ENCODE data around the gene IVD. TPM values are rescaled to one million over a fixed set of nuclear protein-coding genes. Genes with fewer than 3 reads are reported as not detected.

The IVD gene
- total RNA-seq, 1 experiment from 2014 or later, result 34.9 TPM

DNA sequence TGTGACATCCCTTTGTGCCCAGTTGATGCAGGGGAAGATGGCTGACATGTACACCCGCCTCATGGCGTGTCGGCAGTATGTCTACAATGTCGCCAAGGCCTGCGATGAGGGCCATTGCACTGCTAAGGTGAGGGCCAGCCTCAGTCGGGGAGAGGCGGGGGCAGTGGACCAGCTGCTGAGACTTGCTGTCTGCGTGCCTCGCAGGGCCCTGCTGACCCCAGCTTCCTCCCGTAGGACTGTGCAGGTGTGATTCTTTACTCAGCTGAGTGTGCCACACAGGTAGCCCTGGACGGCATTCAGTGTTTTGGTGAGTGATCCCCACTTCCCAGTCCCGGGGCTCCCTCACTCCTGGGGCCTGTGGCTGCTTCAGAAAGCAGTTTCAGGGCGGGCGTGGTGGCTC, 10.5 kb downstream of the IVD start:
- Histone ChIP-seq H3K36me3 (peaks cover 25% of the 10 kb centered on the region), H3K27ac (no peak overlapping the region), H3K27me3 (no peaks in the 10 kb centered on the region), H3K9me3 (replicated peaks) (no peaks in the 10 kb centered on the region), H3K4me3 (no peak overlapping the region), H3K4me1 (peaks cover 4% of the 10 kb centered on the region; the same call in 1 of the 2 replicates)
- DNase-seq, result no peak

DNA sequence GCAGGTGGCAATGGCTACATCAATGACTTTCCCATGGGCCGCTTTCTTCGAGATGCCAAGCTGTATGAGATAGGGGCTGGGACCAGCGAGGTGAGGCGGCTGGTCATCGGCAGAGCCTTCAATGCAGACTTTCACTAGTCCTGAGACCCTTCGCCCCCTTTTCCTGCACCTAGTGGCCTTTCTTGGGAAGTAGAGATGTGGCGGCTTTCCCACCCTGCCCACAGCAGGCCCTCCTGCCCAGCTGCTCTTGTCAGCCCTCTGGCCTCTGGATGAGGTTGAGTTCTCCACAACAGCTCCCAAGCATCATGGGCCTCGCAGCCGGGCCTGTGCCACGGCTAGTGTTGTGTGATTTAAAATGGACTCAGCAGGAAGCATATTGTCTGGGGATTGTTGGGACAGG, 12.5 kb downstream of the IVD start:
- Histone ChIP-seq H3K27me3 (no peaks in the 10 kb centered on the region), H3K9me3 (replicated peaks) (no peaks in the 10 kb centered on the region), H3K36me3 (peaks cover 17% of the 10 kb centered on the region; the same call in 1 of the 2 replicates), H3K27ac (no peak overlapping the region), H3K4me1 (peaks cover 12% of the 10 kb centered on the region; the same call in 1 of the 2 replicates), H3K4me3 (no peak overlapping the region)
- DNase-seq, result no peak

DNA sequence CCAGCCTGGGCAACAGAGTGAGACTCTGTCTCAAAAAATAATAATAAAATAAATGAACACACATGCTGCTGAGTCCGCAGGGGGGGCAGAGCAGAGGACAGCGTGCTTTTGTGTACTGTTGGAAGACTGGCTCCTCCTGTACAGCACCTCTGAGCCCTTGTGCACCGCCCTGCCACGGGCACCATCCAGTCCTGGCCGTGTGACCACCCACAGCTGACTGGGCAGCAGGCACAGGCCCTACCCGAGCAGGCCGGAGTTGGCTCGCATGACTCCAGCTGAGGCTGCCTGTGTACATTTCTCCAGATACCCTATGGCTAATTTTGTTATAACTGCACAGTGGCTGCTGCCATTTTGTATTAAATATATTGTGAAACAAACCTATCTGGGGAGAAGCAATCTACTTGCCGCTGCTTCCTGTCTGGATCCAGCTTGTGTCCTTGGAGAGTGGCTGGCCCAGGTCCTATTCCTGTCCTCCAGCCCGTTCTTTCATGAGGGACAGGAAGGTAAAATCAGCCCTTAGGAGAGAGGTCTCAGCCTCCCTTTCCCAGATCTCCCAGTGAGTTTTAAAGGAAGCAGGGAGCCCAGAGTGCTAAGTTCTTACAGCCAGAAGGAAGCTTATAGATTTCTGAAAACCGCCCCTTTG, 14.6 kb downstream of the IVD start:
- H3K4me1 ChIP-seq, result peaks cover 21% of the 10 kb centered on the region
- H3K9me3 ChIP-seq (replicated peaks), result no peaks in the 10 kb centered on the region
- no peak for DNase-seq
- H3K36me3 ChIP-seq, result peaks cover 8% of the 10 kb centered on the region; the same call in 1 of the 2 replicates
- no peak overlapping the region for H3K4me3 ChIP-seq
- H3K27ac ChIP-seq, result no peak overlapping the region
- H3K27me3 ChIP-seq, result no peaks in the 10 kb centered on the region

DNA sequence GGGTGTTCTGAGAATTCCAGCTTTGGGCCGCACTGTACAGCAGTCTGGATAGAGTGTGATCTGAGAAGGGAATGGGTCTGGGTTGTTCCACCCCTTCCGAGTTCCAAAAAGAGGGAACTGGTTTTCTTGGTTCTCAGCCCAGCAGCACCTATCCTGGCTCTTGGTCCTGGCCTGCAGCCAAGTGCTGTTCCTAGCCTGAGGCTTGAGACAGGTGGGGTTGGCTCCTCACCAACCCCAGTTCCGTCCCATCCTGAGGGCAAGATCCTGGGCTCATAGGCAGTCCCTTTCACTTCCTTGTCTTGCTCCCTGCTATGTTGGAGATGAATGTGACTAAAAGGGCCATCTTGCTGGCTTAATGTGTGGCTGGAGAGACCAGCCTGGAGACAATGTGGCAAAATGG, 15.2 kb downstream of the IVD start:
- Histone ChIP-seq H3K4me1 (peaks cover 24% of the 10 kb centered on the region), H3K9me3 (replicated peaks) (no peaks in the 10 kb centered on the region), H3K27me3 (no peaks in the 10 kb centered on the region), H3K36me3 (peaks cover 3% of the 10 kb centered on the region; the same call in 1 of the 2 replicates), H3K4me3 (no peak overlapping the region), H3K27ac (no peak overlapping the region)
- peak; percentile 21 to 58 for DNase-seq

DNA sequence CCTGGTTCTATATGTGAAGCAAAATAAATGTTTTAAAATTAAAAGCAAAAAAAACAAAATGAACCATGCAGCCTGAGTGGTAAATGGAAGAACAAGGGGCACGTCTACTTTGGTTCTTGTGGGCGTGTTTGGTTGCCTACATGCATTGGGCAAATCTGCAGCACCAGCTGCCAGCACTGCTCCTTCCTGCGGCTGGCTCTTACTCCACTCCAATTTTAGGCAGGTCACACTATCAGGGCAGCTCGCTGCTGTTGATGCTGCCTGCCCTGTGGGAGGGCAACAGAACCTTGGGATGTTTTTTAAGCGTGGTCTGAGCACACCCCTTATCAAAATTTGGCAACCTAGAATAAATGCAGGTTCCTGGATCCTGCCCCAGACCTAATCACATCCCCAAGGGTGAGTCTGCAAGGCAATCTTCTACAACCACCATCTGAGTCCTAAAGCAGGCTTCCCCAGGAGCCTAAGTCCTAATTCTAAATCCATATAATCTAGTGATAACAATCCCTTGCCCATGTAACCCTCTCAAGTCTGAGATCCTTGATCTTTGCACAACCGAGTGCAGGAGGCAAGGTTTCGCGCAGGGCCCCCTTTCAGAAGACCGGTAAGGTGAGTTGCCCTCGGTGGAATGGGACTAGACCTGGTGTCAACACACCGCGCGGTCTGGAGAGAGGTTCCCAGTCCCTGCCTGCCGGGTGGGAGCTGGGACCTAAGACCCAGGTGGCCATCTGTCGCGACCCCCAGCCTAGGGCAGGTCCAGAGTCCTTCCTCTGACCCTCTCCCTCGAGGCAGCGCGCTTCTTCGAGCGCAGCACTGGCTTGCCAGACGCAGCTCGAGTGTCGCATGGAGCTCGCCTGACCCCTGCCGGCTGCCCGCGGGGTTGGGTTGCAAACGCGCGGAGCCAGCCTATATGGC, 15.9 kb downstream of the IVD start:
- Histone ChIP-seq H3K27ac (no peak overlapping the region), H3K27me3 (no peaks in the 10 kb centered on the region), H3K4me1 (peaks cover 24% of the 10 kb centered on the region), H3K4me3 (no peak overlapping the region), H3K9me3 (replicated peaks) (no peaks in the 10 kb centered on the region), H3K36me3 (peaks cover 3% of the 10 kb centered on the region; the same call in 1 of the 2 replicates)
- DNase-seq, result peak; percentile 46 to 61

DNA sequence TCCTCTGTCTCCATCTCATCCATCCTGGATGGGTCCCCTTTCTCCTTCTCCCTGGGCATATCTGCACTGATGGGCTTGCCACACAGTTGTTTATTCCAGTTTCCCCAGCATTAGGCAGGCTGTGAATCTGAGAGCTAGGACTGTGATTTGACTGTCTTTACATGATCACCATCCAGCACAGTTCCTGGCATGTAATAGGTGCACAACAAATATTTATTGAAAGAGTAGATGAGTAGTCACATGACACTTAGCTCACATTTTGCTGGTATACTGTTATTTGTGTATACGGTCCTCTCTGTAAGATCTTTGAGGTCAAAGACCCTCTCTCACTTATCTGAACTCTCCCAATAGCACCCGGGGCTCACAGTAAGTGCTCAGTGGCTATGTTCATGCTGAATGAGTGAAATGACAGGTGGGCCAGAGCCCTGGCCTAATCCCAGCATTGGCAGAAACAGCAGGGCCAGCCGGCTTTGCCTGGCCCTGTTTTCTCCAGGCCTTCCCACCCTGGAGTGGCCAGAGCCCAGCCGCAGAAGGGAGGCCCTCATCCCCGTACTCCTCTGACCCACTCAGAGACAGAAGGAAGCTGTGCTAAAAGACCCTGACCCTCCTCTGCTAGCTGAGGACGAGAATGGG, 19.0 kb downstream of the IVD start:
- Histone ChIP-seq H3K27ac (peak overlapping the region; percentile 37), H3K27me3 (no peaks in the 10 kb centered on the region; the same call in 1 of the 2 replicates), H3K9me3 (replicated peaks) (no peaks in the 10 kb centered on the region), H3K36me3 (no peaks in the 10 kb centered on the region), H3K4me1 (peaks cover 24% of the 10 kb centered on the region), H3K4me3 (no peak overlapping the region)
- DNase-seq, result peak; percentile 74 to 89

DNA sequence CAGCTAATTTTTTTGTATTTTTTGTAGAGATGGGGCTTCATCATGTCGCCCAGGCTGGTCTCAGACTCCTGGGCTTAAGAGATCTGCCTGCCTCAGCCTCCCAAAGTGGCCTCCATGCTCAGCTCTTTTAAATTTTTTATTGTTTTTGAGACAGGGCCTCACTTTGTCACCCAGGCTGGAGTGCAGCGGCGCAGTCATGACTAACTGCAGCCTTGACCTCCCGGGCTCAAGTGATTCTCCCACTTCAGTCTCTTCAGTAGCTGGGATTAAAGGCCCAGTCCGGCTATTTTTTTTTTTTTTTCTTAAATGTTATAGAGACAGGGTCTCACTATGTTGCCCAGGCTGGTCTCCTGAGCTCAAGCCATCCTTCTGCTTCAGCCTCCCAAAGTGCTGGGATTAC, 20.1 kb downstream of the IVD start:
- no peaks in the 10 kb centered on the region; the same call in 1 of the 2 replicates for H3K27me3 ChIP-seq
- no peaks in the 10 kb centered on the region for H3K9me3 ChIP-seq (replicated peaks)
- H3K36me3 ChIP-seq, result no peaks in the 10 kb centered on the region
- H3K4me1 ChIP-seq, result peaks cover 24% of the 10 kb centered on the region
- no peak for DNase-seq
- H3K4me3 ChIP-seq, result no peak overlapping the region
- H3K27ac ChIP-seq, result no peak overlapping the region

DNA sequence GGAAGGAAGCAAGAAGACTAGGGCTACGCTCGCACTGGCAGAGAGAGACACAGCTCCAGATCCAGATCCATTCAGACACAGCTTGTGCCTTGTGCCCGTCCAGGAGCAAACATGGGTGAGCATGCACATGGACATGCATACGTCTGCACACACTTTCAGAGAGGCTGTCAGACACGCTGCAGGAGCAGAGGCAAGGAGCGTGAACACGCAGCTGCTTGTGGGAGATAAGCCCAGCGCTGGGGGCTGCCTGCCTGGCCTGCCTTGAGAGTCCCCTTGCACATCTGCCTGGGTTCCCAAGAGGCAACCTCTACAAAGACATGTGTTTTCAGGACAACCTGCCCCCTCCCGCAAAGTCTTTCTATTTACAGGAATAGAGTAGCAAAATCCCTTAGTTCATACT, 21.6 kb downstream of the IVD start:
- H3K9me3 ChIP-seq (replicated peaks), result no peaks in the 10 kb centered on the region
- no peaks in the 10 kb centered on the region for H3K36me3 ChIP-seq
- no peak overlapping the region for H3K27ac ChIP-seq
- H3K4me1 ChIP-seq, result peaks cover 13% of the 10 kb centered on the region
- H3K4me3 ChIP-seq, result no peak overlapping the region
- no peak for DNase-seq
- H3K27me3 ChIP-seq, result no peaks in the 10 kb centered on the region; the same call in 1 of the 2 replicates

DNA sequence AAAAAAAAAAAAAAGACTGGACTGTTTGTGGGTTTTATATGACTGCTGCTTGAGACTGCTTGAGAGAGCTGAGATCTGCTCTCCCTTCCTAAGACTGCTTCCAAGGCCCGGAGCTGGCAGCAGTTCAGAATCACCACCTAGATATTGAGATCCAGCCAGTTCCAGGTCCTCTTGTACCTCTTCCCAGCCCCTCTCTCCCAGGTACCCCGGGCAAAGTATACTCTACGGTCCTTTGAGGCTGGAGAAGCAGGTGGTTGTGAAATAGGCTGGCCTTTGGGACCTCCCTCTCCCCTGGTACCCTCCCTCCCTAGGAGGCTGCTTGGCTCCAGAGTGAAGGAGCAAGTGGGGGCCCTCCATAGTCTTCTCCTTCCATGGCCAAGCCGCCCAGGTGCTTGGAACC, 22.6 kb downstream of the IVD start:
- Histone ChIP-seq H3K9me3 (replicated peaks) (no peaks in the 10 kb centered on the region), H3K27ac (no peak overlapping the region), H3K27me3 (no peaks in the 10 kb centered on the region; the same call in 1 of the 2 replicates), H3K36me3 (no peaks in the 10 kb centered on the region), H3K4me3 (no peak overlapping the region), H3K4me1 (peaks cover 13% of the 10 kb centered on the region)
- no peak for DNase-seq

DNA sequence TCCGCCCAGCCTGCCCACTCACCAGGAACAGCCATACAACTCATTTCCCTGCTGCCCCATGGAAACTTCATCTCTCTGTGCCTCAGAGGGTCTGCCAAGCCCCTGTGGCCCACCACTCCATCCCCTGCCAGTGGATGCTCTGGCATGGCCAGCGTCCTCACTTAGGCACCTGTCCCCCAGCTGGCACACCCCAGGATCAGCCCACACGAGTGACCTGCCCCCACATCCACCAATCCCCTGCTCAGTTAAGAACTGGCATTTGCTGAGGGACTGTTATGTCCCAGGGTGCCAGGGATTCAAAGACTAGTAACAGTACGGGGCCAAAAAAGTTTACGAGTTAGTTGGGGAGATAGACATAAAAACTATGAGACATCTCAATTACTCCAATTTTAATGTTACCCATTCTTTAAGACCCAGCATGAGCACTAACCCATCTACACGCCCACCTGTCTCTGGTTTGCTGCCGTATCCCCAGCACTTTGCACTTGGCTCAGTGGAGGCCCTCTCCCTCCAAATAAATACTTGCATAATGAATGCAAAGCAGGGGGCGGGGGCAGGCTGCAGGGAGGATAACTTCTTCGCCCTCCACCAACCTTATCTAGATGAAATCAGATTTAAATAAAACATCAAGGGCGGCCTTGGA, 23.6 kb downstream of the IVD start:
- no peaks in the 10 kb centered on the region; the same call in 1 of the 2 replicates for H3K27me3 ChIP-seq
- DNase-seq, result no peak
- no peaks in the 10 kb centered on the region for H3K9me3 ChIP-seq (replicated peaks)
- H3K36me3 ChIP-seq, result no peaks in the 10 kb centered on the region
- peaks cover 13% of the 10 kb centered on the region for H3K4me1 ChIP-seq
- H3K27ac ChIP-seq, result no peak overlapping the region
- no peak overlapping the region for H3K4me3 ChIP-seq

DNA sequence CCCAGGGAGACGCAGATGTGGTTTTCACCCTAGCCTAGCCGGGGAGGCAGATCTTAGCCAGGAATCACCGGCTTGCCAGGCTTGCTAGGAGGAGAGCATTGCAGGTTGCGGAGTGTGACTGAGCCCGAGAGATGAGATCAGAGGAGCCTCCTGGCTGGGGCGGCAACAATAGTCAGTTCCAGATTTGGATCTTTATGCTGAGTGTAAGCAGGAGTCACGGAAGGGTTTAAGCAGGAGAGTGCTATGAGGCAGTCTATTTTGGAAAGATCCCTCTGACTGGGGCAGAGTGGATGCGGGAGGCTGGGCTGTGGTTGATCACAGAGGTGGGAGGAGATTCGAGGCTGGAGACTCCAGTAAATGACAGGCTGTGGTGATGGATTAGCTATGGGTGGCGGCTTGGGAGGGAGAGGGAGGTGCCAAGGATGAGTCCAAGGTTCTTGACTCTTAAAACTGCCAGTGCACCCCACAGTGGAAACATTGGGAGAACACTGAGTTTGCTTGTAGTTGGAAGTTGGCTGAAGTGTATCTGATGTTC, 24.7 kb downstream of the IVD start:
- DNase-seq, result no peak
- no peak overlapping the region for H3K27ac ChIP-seq
- no peaks in the 10 kb centered on the region; the same call in 1 of the 2 replicates for H3K27me3 ChIP-seq
- peaks cover 2% of the 10 kb centered on the region; the same call in 1 of the 2 replicates for H3K4me1 ChIP-seq
- H3K36me3 ChIP-seq, result no peaks in the 10 kb centered on the region
- no peak overlapping the region for H3K4me3 ChIP-seq
- H3K9me3 ChIP-seq (replicated peaks), result no peaks in the 10 kb centered on the region

DNA sequence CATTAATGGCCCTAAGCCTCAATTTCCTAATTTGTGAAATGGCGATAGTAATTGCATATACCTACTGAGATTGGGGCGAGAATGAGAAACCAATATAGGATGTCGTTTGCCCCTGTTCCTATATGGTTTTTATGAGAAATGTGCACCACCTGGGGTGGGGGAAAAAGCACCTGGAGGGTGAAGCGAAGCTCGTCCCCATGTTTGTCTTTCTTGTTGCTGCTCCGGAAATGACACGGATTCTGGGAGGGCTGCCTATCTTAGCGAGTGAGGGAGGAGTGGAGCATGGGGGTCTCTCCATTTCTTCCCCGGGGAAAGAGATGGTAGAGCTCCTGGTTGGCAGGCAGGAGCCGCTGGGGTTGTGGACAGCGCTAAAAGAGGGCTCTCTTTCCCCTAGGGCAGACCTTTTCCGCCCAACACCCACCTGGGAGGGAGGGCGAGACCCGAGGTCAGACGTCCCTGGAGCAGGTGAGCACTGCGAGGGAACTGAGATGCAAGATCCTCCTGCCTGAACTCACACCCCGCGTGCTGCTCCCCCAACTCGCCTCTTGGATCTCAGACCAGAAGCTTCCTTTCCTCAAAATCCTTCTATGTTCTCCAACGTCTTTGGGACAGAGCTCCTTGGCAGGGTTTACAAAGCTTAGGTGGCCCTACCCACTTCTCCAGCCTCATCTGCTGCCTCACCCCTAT, 29.6 kb downstream of the IVD start:
- Histone ChIP-seq H3K9me3 (replicated peaks) (no peaks in the 10 kb centered on the region), H3K27ac (no peak overlapping the region), H3K4me3 (no peak overlapping the region), H3K27me3 (peaks cover 15% of the 10 kb centered on the region; the same call in 1 of the 2 replicates), H3K36me3 (no peaks in the 10 kb centered on the region), H3K4me1 (peaks cover 8% of the 10 kb centered on the region; the same call in 1 of the 2 replicates)
- DNase-seq, result no peak

DNA sequence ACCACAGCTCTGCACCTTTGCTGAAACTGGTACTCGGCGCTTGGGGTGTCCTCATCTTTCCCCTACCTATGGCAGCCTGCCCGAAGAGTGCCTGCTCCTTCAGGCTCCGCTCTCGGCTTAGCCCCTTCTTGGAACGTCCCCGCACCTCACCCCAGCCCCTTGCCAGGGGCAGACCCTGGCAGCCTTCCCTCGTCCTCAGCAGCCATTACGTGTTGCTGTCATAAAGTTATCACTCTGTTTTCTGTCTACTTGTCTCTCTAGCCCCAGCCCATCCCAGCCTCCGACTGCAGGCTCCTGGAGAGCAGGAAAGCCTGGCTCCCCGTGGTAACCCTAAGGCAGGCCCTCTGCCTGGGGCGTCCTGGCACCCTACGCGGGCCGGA, 30.1 kb downstream of the IVD start:
- no peaks in the 10 kb centered on the region for H3K36me3 ChIP-seq
- peaks cover 15% of the 10 kb centered on the region; the same call in 1 of the 2 replicates for H3K27me3 ChIP-seq
- peaks cover 8% of the 10 kb centered on the region; the same call in 1 of the 2 replicates for H3K4me1 ChIP-seq
- H3K4me3 ChIP-seq, result peak overlapping the region; percentile 58
- DNase-seq, result no peak
- no peak overlapping the region for H3K27ac ChIP-seq
- no peaks in the 10 kb centered on the region for H3K9me3 ChIP-seq (replicated peaks)

Data from SJCRH30 (cell line).